Stimulated activated CD8-positive, alpha-beta memory T cell treated with anti-CD3 and anti-CD28 coated beads, Interleukin-4, amount 100 ng/mL, for 4 hours (primary cell): ENCODE measurements around the gene FBXL15.

ENCODE experiments used
- DNase-seq, 2 donors: peaks; one replicate each; pipeline ENCODE4 v3.0.0-alpha.2; 2020; ENCODE audit warnings: low read depth in 2 of 2, low spot score in 1 of 2

The FBXL15 gene

DNA sequence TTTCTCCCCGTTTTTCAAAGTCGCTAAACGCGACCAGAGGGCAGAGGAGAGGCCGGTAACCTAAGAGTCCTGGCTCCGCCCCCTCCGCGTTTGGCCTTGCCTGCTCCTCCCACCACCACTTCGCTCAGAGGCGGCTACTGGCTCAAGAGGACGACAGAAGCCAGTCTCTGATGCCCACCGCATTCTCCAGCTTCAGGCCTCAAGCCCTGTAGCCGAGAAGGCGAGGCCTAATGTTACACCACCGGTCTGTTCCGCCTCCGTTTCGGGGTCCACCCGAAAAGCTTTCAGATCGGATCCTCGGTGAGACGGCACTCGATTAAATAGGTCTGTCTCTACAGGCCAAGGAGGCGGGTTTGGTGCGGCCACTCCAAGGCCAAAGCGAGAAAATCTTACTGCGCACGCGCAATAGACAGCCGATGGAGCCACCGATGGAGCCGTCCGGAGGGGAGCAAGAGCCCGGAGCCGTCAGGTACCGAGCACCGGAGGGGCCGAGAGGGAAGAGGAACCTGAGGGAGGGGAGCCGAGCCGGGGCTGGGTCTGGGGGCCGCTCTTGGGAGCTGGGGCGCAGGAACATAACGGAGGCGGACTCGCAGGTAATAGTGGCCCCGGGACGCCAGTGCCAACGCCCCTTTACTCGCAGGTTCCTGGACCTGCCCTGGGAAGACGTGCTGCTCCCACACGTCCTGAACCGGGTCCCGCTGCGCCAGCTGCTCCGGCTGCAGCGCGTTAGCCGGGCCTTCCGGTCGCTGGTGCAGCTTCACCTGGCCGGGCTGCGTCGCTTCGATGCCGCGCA lies at the start of gene FBXL15:
Gene FBXL15, plus strand, starts transcription at position 123 of the 793 bp plus-strand sequence. Its CDS starts 294 bp downstream, at position 417.
- peak; percentile 88 to 91 for DNase-seq

DNA sequence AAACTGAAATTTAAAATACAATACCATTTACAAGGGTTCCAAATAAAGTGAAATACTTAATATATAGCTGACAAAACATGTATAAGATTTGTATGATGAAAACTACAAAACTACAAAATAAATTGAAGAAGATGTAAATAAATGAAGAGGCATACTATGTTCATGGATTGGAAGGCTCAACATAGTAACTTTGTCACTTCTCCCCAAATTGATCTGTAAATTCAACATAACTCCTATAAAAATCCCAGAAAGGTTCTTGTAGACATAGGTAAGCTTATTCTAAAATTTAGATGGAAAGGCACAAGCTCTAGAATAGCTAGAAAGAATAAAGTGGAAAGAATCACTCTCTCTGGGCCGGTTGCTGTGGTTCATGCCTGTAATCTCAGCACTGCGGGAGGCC lies 49.3 kb upstream of the FBXL15 start:
- DNase-seq, result no peak

GRCh38 chr10:102375250-102375649 lies 45.4 kb upstream of the FBXL15 start:
- no peak for DNase-seq

- no peak for DNase-seq
Measured at GRCh38 chr10:102375867-102376266, 44.8 kb upstream of the FBXL15 start.

DNA sequence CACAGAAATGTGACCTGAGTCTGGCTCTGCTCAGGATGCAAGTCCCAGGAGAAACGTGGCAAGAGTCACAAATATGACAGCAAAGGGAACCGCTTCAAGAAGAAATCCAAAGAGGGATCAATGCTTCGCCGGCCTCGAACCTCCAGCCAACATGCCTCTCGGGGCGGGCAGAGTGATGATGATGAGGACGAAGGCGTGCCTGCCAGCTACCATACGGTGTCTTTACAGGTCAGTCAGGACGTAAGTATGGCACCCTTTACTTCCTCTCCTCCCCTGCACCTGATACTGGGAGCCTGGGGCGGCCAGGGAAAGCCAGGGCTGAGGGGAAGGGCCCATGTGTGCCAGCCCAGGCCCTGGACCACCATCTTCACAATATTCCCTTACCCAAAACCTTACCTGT lies 43.7 kb upstream of the FBXL15 start:
- DNase-seq, result no peak

DNA sequence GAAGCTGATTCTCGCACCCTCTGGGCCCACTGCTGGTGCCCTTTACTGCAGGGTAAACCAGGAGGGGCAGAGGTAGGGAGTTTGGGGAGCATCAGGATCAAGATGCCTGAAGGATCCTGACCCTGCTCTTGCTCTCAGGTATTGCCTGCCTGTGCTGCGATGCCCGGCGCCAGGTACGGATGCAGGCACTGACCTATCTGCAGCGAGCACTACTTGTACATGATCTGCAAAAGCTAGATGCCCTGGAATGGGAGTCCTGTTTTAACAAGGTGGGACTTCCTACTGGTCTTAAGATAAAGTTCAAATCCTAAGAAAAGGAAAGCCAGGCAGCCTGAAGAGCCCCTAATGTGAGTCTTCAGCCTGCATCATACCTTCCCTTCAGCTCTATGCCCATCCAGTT lies 41.3 kb upstream of the FBXL15 start:
- DNase-seq, result no peak

GRCh38 chr10:102381983-102382382 lies 38.7 kb upstream of the FBXL15 start:
- no peak for DNase-seq

GRCh38 chr10:102382871-102383270 lies 37.8 kb upstream of the FBXL15 start:
- no peak for DNase-seq

DNA sequence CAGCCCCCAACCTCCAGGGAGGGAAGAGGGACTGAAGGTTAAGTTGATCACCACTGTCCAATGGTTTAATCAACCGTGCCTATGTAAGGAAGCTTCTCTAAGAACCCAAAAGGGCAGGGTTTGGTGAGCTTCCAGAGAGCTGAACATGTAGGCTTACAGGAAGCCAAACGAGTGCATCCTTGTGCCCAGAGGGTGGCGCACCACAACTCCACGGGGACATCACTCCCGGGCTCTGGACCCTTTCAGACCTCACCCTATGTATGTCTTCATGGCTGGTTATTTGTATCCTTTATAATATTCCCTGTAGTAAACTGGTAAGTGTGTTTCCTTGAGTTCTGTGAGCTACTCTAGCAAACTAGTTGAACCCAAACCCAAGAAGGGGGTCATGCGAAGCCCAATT lies 36.6 kb upstream of the FBXL15 start:
- DNase-seq, result no peak

DNA sequence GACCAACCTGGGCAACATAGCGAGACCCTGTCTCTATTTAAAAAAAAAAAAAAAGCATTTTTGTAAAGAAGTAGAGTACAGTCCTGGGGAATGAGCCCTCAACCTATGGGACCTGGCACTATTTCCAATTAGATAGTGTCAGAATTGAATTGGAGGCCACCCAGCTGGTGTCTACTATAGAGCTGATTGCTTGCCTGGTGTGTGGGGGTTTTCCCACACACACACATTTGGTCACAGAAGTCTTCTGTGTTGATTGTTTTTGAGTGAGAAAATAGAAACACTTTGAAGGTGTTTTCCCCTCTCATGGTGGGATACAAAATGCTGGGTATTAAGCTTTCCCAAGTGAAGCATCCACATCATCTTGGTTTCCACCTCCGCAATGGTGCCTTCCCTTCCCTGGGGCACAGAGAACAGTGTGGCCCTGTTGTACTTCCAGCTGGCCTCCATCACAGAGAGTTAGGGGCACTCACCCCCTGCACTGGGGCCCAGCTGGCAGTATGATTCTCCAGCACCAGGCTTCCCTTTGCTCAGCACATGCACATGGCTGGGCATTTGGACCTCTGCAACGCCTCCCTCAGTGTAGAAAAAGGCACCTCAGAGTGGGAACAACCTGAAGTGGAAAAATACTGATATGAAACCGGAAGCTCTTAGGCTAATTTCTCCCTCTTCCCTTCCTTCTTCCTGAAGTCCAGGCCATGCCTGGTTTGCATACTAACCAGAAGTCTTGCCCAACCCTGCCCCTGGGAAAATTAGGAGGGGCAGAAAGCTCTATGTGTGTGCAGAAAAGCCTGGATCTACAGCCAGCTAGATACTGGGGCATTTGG lies 35.8 kb upstream of the FBXL15 start:
- no peak for DNase-seq

DNA sequence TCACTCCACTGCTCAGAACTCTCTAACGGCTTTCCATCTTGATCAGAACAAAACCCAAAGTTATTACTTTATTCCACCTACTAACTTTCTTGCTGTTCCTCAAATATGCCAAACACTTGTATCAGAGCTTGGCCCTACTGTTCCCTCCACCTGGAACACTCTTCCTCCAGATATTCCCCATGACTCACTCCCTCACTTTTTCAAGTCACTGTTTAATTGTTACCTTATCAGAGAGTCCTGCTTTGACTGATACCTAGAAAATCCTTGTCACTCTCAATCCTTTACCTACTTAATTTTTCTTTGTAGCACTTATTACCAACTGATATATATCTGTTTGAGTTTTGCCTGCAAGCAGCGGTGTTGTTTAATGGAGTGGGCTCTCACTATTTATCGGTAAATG lies 30.7 kb upstream of the FBXL15 start:
- no peak for DNase-seq

GRCh38 chr10:102392306-102392705 lies 28.3 kb upstream of the FBXL15 start:
- no peak for DNase-seq

- no peak for DNase-seq
Measured at GRCh38 chr10:102393411-102394078, 27.1 kb upstream of the FBXL15 start.

GRCh38 chr10:102394079-102394800 lies 26.4 kb upstream of the FBXL15 start:
- peak; percentile 99 for DNase-seq

DNA sequence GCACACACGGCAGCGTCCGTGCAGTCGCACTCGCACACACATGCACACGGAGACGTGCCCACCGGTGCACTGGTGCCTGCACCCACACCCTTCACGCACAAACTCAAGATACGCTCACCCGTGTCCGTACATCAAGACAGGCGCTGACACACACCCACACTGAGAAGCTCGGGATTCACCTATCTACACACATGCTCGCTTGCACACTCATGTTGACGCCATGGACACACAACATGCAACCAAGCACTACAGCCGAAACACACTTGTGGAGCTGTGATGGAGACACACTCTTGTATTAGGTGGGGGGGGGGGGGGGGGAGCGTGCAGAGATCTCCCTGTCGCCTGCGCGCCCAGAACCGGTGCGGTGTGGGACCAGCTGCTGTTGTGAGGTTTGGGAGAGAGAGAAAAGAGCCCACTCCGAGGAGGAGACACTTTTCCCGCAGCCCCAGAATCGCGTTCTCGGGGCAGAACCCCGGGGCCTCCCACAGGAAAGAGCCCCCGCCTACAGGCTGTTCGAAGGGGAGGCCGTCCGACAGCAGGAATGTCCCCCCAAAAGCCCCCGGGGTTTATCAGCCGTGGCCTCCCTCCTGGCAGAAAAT lies 25.7 kb upstream of the FBXL15 start:
- peak; percentile 37 to 46 for DNase-seq

GRCh38 chr10:102395400-102396316 lies 25.0 kb upstream of the FBXL15 start, which contains the start of gene NFKB2:
NFKB2 (plus strand) TSS chr10:102395705; CDS start chr10:102395960, 255 bp downstream.
- peak; percentile 78 to 81 for DNase-seq

- DNase-seq, result no peak
Measured at GRCh38 chr10:102396317-102396650, 24.4 kb upstream of the FBXL15 start.

- DNase-seq, result no peak
Measured at GRCh38 chr10:102396730-102397151, 23.9 kb upstream of the FBXL15 start.
